K562 (cell line): Measurements from ENCODE around the gene DDAH2. TPM values are rescaled to one million over a fixed set of nuclear protein-coding genes. Genes with fewer than 3 reads are reported as not detected.

ENCODE experiments used
- ATAC-seq: fragments of 200-7000 bp; cut with Tn5 transposase; 3 replicates; pipeline ENCODE4 v1.9.1; 2020; ENCODE audit warnings: moderate library complexity
- BruUV-seq: library from RNA; stranded (reverse); fragments of 400-500 nt; replicated peaks from 2 replicates; lab custom pipeline; 2021; lab: Mats Ljungman, UMichigan
- CTCF ChIA-PET: fragments of 300-600 bp; formaldehyde crosslinking; extraction: SDS; loops from one replicate; lab custom pipeline; 2021; ENCODE audit warnings: low intra/inter-chr PET ratio; lab: Yijun Ruan, JAX
- POLR2A ChIA-PET: fragments of 300-600, 350-650 bp; sonication (Branson Sonifier 250); formaldehyde crosslinking; extraction: SDS; loops from one replicate; lab custom pipeline; 2021; ENCODE audit warnings: antibody characterized with exemption, inconsistent platforms; lab: Yijun Ruan, JAX
- DNase-seq, 4 experiments: peaks; one replicate each; pipeline versions ENCODE4 v3.0.0 to v3.0.0-alpha.2; 2011 to 2018; ENCODE audit warnings: low spot score in 3 of 4, mixed read lengths in 3 of 4; ENCODE audit errors: extremely low read depth in 1 of 4
- FAIRE-seq: peaks from 2 replicates; lab custom pipeline; 2011; peaks lifted over from hg19 to GRCh38; lab: Jason Lieb, UNC
- H2AFZ ChIP-seq: 2 replicates; pipeline ENCODE4 v1.6.0; 2011; ENCODE audit warnings: low read depth, low read length, control low read depth, inconsistent platforms
- H3K27ac ChIP-seq: fragments of 200-600 bp; 3 replicates; pipeline ENCODE4 v1.8.0; 2011; ENCODE audit warnings: low read depth, mild to moderate bottlenecking, control low read depth, inconsistent platforms, low read length, moderate library complexity, mixed read lengths; ENCODE audit errors: extremely low read depth
- H3K27me3 ChIP-seq, 2 experiments: fragments of 300-600 bp in 1 of 2; 2 replicates in 1 of 2; 3 replicates in 1 of 2; pipeline versions ENCODE4 v1.6.0 to v1.8.0; 2011; ENCODE audit warnings: inconsistent platforms in 2 of 2, low read length in 2 of 2, mild to moderate bottlenecking in 1 of 2, mixed read lengths in 1 of 2, moderate library complexity in 1 of 2; ENCODE audit not compliant: control insufficient read depth in 2 of 2, insufficient read depth in 2 of 2
- H3K36me3 ChIP-seq: fragments of 300-600 bp; 3 replicates; pipeline ENCODE4 v1.8.0; 2011; ENCODE audit warnings: mild to moderate bottlenecking, low read length, inconsistent platforms; ENCODE audit not compliant: control insufficient read depth, insufficient read depth
- H3K4me1 ChIP-seq, 2 experiments: fragments of 200-600 bp in 1 of 2; replicated peaks in 1 of 2; 2 replicates in 1 of 2; 3 replicates in 1 of 2; pipeline versions ENCODE4 v1.5.1 to v1.8.0; 2011; ENCODE audit warnings: inconsistent platforms in 2 of 2, low read length in 2 of 2, mild to moderate bottlenecking in 1 of 2, mixed read lengths in 1 of 2, moderate library complexity in 1 of 2; ENCODE audit not compliant: control insufficient read depth in 2 of 2, insufficient read depth in 2 of 2
- H3K4me2 ChIP-seq: 2 replicates; pipeline ENCODE4 v1.6.1; 2011; ENCODE audit warnings: low read length, control low read depth, inconsistent platforms, mixed read lengths; ENCODE audit not compliant: insufficient read depth
- H3K4me3 ChIP-seq: fragments of 200-600 bp; sonication (generic), shearing (Covaris generic); 2 replicates; pipeline ENCODE4 v1.5.1; 2016; ENCODE audit warnings: control low read depth, inconsistent platforms
- H3K79me2 ChIP-seq: fragments of 200-600 bp; 3 replicates; pipeline ENCODE4 v1.8.0; 2011; ENCODE audit warnings: low read length, inconsistent platforms; ENCODE audit not compliant: control insufficient read depth, insufficient read depth
- H3K9ac ChIP-seq, 2 experiments: 2 replicates each; pipeline versions ENCODE4 v1.6.0 to v1.6.1; 2011; ENCODE audit warnings: low read depth in 2 of 2, low read length in 2 of 2, control low read depth in 1 of 2, inconsistent platforms in 1 of 2, mild to moderate bottlenecking in 1 of 2, mixed read lengths in 1 of 2; ENCODE audit not compliant: insufficient read depth in 1 of 2
- H3K9me1 ChIP-seq: one replicate; pipeline ENCODE4 v1.6.0; 2011; ENCODE audit warnings: inconsistent platforms, mild to moderate bottlenecking, low read length, moderate library complexity; ENCODE audit not compliant: control insufficient read depth, insufficient read depth
- H3K9me3 ChIP-seq: replicated peaks from 2 replicates; pipeline ENCODE4 v1.5.1; 2011; ENCODE audit warnings: low read depth, low read length, inconsistent platforms; ENCODE audit not compliant: control insufficient read depth, insufficient read depth
- H4K20me1 ChIP-seq: replicated peaks from 2 replicates; pipeline ENCODE4 v1.6.1; 2011; ENCODE audit warnings: low read length, inconsistent platforms, mixed read lengths; ENCODE audit not compliant: control insufficient read depth, insufficient read depth
- ATF3 ChIP-seq, 2 experiments: fragments of 450-650 bp in 1 of 2; sonication (generic) in 1 of 2; formaldehyde crosslinking in 1 of 2; IDR thresholded peaks in 1 of 2; conservative IDR thresholded peaks in 1 of 2; 2 replicates each; pipeline versions ENCODE4 v1.6.1 to v1.8.1; 2016 to 2023; ENCODE audit warnings: mild to moderate bottlenecking in 2 of 2, moderate library complexity in 2 of 2, inconsistent platforms in 1 of 2, missing genetic modification reagents in 1 of 2
- ATF7 ChIP-seq: fragments of 450-650 bp; IDR thresholded peaks from 2 replicates; pipeline ENCODE4 v1.7.1; 2014; ENCODE audit warnings: mild to moderate bottlenecking, moderate library complexity
- CTBP1 ChIP-seq: fragments of 450-650 bp; IDR thresholded peaks from 2 replicates; pipeline ENCODE4 v1.6.1; 2016; ENCODE audit warnings: borderline replicate concordance
- E2F5 ChIP-seq: sonication (generic); formaldehyde crosslinking; IDR thresholded peaks from 2 replicates; pipeline ENCODE4 v1.8.0; 2022; ENCODE audit warnings: mild to moderate bottlenecking, missing genetic modification reagents
- FOXK2 ChIP-seq, 2 experiments: fragments of 450-650 bp; IDR thresholded peaks in 1 of 2; conservative IDR thresholded peaks in 1 of 2; 2 replicates each; pipeline ENCODE4 v1.6.1; 2016; ENCODE audit warnings: low read depth in 2 of 2, mild to moderate bottlenecking in 1 of 2
- GATA2 ChIP-seq: sonication (generic); formaldehyde crosslinking; IDR thresholded peaks from 2 replicates; pipeline ENCODE4 v1.4.0; 2020; ENCODE audit warnings: mild to moderate bottlenecking, missing genetic modification reagents
- GMEB1 ChIP-seq: fragments of 250-450 bp; sonication (Bioruptor Pico); IDR thresholded peaks from 2 replicates; pipeline ENCODE4 v1.4.0; 2020; ENCODE audit warnings: mild to moderate bottlenecking
- HNRNPH1 ChIP-seq: fragments of 200-400 bp; formaldehyde crosslinking; optimal IDR thresholded peaks from 2 replicates; pipeline ENCODE3; 2017; ENCODE audit warnings: low read depth, mild to moderate bottlenecking, low read length, moderate library complexity
- JUND ChIP-seq, 2 experiments: IDR thresholded peaks; 2 replicates in 1 of 2; 3 replicates in 1 of 2; pipeline ENCODE4 v1.6.1; 2011; ENCODE audit warnings: borderline replicate concordance in 2 of 2, low read depth in 2 of 2, low read length in 2 of 2, improper control_type of control experiment in 1 of 2, missing biosample characterization in 1 of 2, missing genetic modification characterization in 1 of 2, missing genetic modification reagents in 1 of 2
- ZNF121 ChIP-seq: sonication (generic); formaldehyde crosslinking; conservative IDR thresholded peaks from 2 replicates; pipeline ENCODE4 v1.8.0; 2022; ENCODE audit warnings: missing genetic modification reagents
- WGBS: fragments of 100-300 bp; shearing (Covaris generic); methylation state at CpG from one replicate; pipeline ENCODE4 v1.1.6; 2016; ENCODE audit warnings: low coverage, mixed read lengths; ENCODE audit not compliant: insufficient coverage; ENCODE audit errors: missing lambda C conversion rate; 5-methylcytosine and 5-hydroxymethylcytosine counted together
- in situ Hi-C: fragments of 300-500 bp; cut with MboI; formaldehyde crosslinking; loops from 4 replicates; pipeline ENCODE4 v1.15.0; 2018; ENCODE audit warnings: inconsistent platforms, mixed read lengths
- intact Hi-C: fragments of 100-400 bp; cut with micrococcal nuclease; formaldehyde crosslinking; loops from 2 replicates; pipeline ENCODE4 v1.14.2; 2022
- polyA plus RNA-seq, 8 experiments: library from polyadenylated mRNA; depleted of rRNA in 4 of 8; stranded (reverse) in 5 of 8; unstranded in 3 of 8; fragments of >200 nt; fragmentation: Nextera tagmentation in 2 of 8; fragmentation: Illumina TruSeq in 1 of 8; extraction: Ambion mirVana in 2 of 8; extraction: Trizol in 1 of 8; gene quantifications; 2 replicates each; pipeline versions ENCODE4 v1.2.1 to v1.2.3, GENCODE V29; 2011 to 2014; ENCODE audit warnings: inconsistent platforms in 1 of 8, missing spikeins in 1 of 8
- total RNA-seq, 7 experiments: library from RNA; depleted of rRNA in 6 of 7; stranded (reverse); fragments of >200 nt in 6 of 7; fragmentation: Illumina TruSeq in 2 of 7; extraction: Trizol in 2 of 7; gene quantifications; 2 replicates each; pipeline versions ENCODE4 v1.2.1 to v1.2.3, GENCODE V29; 2011 to 2021; ENCODE audit warnings: low replicate concordance in 1 of 7
- TF ChIP-seq, protein P1 (sequence below): sonication (generic); formaldehyde crosslinking; IDR thresholded peaks from 2 replicates; pipeline ENCODE4 v1.8.0; 2022; ENCODE audit warnings: mild to moderate bottlenecking, missing genetic modification reagents

Gene DDAH2
- total and polyA plus RNA-seq, 9 of the 15 experiments (the other 6 are each of a cell fraction or from before 2014, with no cell fraction given) = 1.8 to 45.4 (median 21.4) TPM

GRCh38 chr6:31749301-31750036, 20.4 kb upstream of the DDAH2 start:
- ChIA-PET POLR2A (interaction anchor here (0.6 to 7.7 kb wide), 9 partner anchors 10 to 81 kb away, joined by 3 to 108 read pairs (median 4); partner anchors contain the start of genes CLIC1, DDAH2, MSH5 and VARS1), CTCF (no interaction called here)
- FAIRE-seq (peak; percentile 68), DNase-seq (no peak), ATAC-seq (peak; percentile 18)
- WGBS = 63% methylated on average over 8 of the region's 8 CpGs
- H3K4me1 ChIP-seq = peaks cover 9 to 18% of the 10 kb centered on the region in 2 experiments
- no peaks in the 10 kb centered on the region for H4K20me1 ChIP-seq
- H3K9me1 ChIP-seq = peaks cover 4% of the 10 kb centered on the region
- peaks cover 43% of the 10 kb centered on the region for H3K36me3 ChIP-seq
- H3K27me3 ChIP-seq = no peaks in the 10 kb centered on the region
- no peaks in the 10 kb centered on the region for H3K79me2 ChIP-seq
- no peak overlapping the region for H3K4me2 ChIP-seq
- peak overlapping the region in 1 of 2 experiments; percentile 3; a peak in 2 of 4 replicates for H3K9ac ChIP-seq
- peak overlapping the region; percentile 37; the same call in 1 of the 3 replicates for H3K27ac ChIP-seq
- TSS peak; percentile 12 for BruUV-seq
- intact Hi-C loops = no loop called here
- no peak overlapping the region for H2AFZ ChIP-seq
- H3K4me3 ChIP-seq = no peak overlapping the region
- H3K9me3 ChIP-seq = no peaks in the 10 kb centered on the region
- in situ Hi-C loops = no loop called here
- TF ChIP-seq FOXK2 (conservative IDR thresholded peaks at IDR 0.05 in 1 of 2, IDR thresholded peaks at IDR 0.05 in 1 of 2; ENCODE audit: low read depth in 2 of 2) (0 out of 4 replicates have a peak, but pooled peaks of 1 of the 2 experiments have one; percentile 29), E2F5 (CRISPR knock-in tag) (peak; percentile 65; the same call in 1 of the 2 replicates), ATF7 (peak; percentile 69), HNRNPH1 (no peak), GATA2 (peak; percentile 31; the same call in 1 of the 2 replicates), GMEB1 (CRISPR knock-in tag) (no peak), ATF3 (IDR thresholded peaks at IDR 0.05) (peak; percentile 81), ATF3 (CRISPR knock-in tag; conservative IDR thresholded peaks at IDR 0.05) (no peak), ZNF121 (peak; percentile 67; the same call in 1 of the 2 replicates), CTBP1 (0 out of 2 replicates have a peak, but pooled peaks have one; percentile 26), JUND (IDR thresholded peaks at IDR 0.05; ENCODE audit: borderline replicate concordance, low read depth, low read length) (peak; percentile 51; the same call in 1 of the 2 replicates), JUND (tag; IDR thresholded peaks at IDR 0.05; ENCODE audit: borderline replicate concordance, low read depth, low read length) (peak; percentile 55; the same call in 1 of the 3 replicates)
- TF ChIP-seq, protein P1, sequence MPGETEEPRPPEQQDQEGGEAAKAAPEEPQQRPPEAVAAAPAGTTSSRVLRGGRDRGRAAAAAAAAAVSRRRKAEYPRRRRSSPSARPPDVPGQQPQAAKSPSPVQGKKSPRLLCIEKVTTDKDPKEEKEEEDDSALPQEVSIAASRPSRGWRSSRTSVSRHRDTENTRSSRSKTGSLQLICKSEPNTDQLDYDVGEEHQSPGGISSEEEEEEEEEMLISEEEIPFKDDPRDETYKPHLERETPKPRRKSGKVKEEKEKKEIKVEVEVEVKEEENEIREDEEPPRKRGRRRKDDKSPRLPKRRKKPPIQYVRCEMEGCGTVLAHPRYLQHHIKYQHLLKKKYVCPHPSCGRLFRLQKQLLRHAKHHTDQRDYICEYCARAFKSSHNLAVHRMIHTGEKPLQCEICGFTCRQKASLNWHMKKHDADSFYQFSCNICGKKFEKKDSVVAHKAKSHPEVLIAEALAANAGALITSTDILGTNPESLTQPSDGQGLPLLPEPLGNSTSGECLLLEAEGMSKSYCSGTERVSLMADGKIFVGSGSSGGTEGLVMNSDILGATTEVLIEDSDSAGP = 0 out of 2 replicates have a peak, but pooled peaks have one; percentile 14
